Dermis blood vessel endothelial cell (primary cell): ENCODE measurements around the gene ARPC4. TPM values are rescaled to one million over a fixed set of nuclear protein-coding genes. Genes with fewer than 3 reads are reported as not detected.

ENCODE experiments used
- total RNA-seq: library from RNA; depleted of rRNA; stranded (reverse); fragments of >200 nt; gene quantifications from 2 replicates; pipeline ENCODE4 v1.2.3, GENCODE V29; 2014

The ARPC4 gene
- total RNA-seq, 1 donor from 2014 or later: 309 TPM

Other genes with a start within 250 kb of the ARPC4 start
- gene LHFPL4, start 239.3 kb upstream of the ARPC4 start, total RNA-seq: not detected in 2 replicates
- 80.2 and 83.7 TPM in 2 replicates for gene MTMR14, start 143.6 kb upstream of the ARPC4 start, total RNA-seq
- not detected in 2 replicates for gene CPNE9, start 89.2 kb upstream of the ARPC4 start, total RNA-seq
- 24.8 and 29.3 TPM in 2 replicates for gene BRPF1, start 61.3 kb upstream of the ARPC4 start, total RNA-seq
- 15.5 and 16.6 TPM in 2 replicates for gene OGG1, start 43.1 kb upstream of the ARPC4 start, total RNA-seq
- gene CAMK1, start 23.1 kb upstream of the ARPC4 start, total RNA-seq: 34.7 and 40.3 TPM in 2 replicates
- 39.5 and 60.6 TPM in 2 replicates for gene TADA3, start 609 bp upstream of the ARPC4 start, total RNA-seq
- gene TTLL3, start 17.2 kb downstream of the ARPC4 start, total RNA-seq: 9.3 and 20.3 TPM in 2 replicates
- gene RPUSD3, start 50.9 kb downstream of the ARPC4 start, total RNA-seq: 28.9 and 33.3 TPM in 2 replicates
- not detected in 2 replicates for gene CIDEC, start 87.2 kb downstream of the ARPC4 start, total RNA-seq
- 31.6 and 39.5 TPM in 2 replicates for gene JAGN1, start 97.5 kb downstream of the ARPC4 start, total RNA-seq
- gene IL17RE, start 109.8 kb downstream of the ARPC4 start, total RNA-seq: 0.14 and 0.17 TPM in 2 replicates
- 20.4 and 25.4 TPM in 2 replicates for gene IL17RC, start 124.0 kb downstream of the ARPC4 start, total RNA-seq
- 33.1 and 50.4 TPM in 2 replicates for gene CRELD1, start 140.8 kb downstream of the ARPC4 start, total RNA-seq
- 0.68 and 0.84 TPM in 2 replicates for gene PRRT3, start 159.3 kb downstream of the ARPC4 start, total RNA-seq
- gene EMC3, start 193.8 kb downstream of the ARPC4 start, total RNA-seq: 44.6 and 121 TPM in 2 replicates
- gene FANCD2, start 233.4 kb downstream of the ARPC4 start, total RNA-seq: 15.0 and 37.2 TPM in 2 replicates